ENCODE results near the gene MGMT. TPM values are rescaled to one million over a fixed set of nuclear protein-coding genes. Genes with fewer than 3 reads are reported as not detected.

Gene MGMT
- total RNA-seq, 1 experiment from 2014 or later, result 11.5 TPM

DNA sequence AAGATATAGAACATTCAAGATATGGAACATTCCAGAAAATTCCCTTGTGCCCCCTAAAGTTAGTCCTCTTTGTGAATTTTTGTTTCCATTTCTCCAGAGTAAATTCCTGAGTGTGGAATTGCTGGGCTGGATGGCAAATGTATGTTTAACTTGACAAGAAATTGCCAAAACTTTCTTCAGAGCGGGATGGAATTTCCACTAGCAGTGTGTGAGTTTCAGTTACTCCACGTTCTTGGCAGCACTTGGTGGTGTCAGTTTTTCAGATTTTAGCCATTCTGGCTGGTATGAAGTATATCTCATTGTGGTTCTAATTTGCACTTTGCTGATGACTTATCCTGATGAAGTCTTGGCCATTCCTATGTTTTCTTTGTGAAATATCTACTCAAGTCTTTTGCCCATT lies 71.2 kb downstream of the MGMT start:
- no peaks in the 10 kb centered on the region for H3K36me3 ChIP-seq (ENCODE audit: control insufficient read depth in 1 of 2, insufficient read depth in 2 of 2, low read length in 2 of 2)
- no peaks in the 10 kb centered on the region for H4K20me1 ChIP-seq (ENCODE audit: insufficient read depth)
- peaks cover 8 to 12% of the 10 kb centered on the region in 2 experiments; a peak in 2 of 4 replicates for H3K9me3 ChIP-seq (ENCODE audit: control insufficient read depth in 1 of 2, insufficient read depth in 1 of 2, low read depth in 1 of 2, low read length in 2 of 2)
- no peak overlapping the region for H3K4me3 ChIP-seq (replicated peaks in 1 of 2; ENCODE audit: low read depth in 1 of 2, low read length in 2 of 2)
- TF ChIP-seq, protein P1, sequence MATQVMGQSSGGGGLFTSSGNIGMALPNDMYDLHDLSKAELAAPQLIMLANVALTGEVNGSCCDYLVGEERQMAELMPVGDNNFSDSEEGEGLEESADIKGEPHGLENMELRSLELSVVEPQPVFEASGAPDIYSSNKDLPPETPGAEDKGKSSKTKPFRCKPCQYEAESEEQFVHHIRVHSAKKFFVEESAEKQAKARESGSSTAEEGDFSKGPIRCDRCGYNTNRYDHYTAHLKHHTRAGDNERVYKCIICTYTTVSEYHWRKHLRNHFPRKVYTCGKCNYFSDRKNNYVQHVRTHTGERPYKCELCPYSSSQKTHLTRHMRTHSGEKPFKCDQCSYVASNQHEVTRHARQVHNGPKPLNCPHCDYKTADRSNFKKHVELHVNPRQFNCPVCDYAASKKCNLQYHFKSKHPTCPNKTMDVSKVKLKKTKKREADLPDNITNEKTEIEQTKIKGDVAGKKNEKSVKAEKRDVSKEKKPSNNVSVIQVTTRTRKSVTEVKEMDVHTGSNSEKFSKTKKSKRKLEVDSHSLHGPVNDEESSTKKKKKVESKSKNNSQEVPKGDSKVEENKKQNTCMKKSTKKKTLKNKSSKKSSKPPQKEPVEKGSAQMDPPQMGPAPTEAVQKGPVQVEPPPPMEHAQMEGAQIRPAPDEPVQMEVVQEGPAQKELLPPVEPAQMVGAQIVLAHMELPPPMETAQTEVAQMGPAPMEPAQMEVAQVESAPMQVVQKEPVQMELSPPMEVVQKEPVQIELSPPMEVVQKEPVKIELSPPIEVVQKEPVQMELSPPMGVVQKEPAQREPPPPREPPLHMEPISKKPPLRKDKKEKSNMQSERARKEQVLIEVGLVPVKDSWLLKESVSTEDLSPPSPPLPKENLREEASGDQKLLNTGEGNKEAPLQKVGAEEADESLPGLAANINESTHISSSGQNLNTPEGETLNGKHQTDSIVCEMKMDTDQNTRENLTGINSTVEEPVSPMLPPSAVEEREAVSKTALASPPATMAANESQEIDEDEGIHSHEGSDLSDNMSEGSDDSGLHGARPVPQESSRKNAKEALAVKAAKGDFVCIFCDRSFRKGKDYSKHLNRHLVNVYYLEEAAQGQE (IDR thresholded peaks at IDR 0.05; ENCODE audit: low read depth), result no peak
- no peak for TF ChIP-seq MAX (IDR thresholded peaks at IDR 0.05)
- no peak for TF ChIP-seq ZFX (IDR thresholded peaks at IDR 0.05)
- H3K27ac ChIP-seq (ENCODE audit: low read depth, low read length), result no peak overlapping the region
- RAD21 ChIA-PET (ENCODE audit: low non-redundant PET in 1 of 2, low total read pairs in 2 of 2, uncharacterized antibody in 2 of 2, unreplicated experiment in 2 of 2), result no interaction called here
- BruUV-seq (replicated peaks), result no TSS peak
- DNase-seq (ENCODE audit: low read depth, low spot score) (no peak), ATAC-seq (no peak)
- no peak overlapping the region for H3K4me2 ChIP-seq (ENCODE audit: low read length)
- H3K9me2 ChIP-seq (ENCODE audit: insufficient read depth), result no peaks in the 10 kb centered on the region
- POLR2A ChIA-PET, result no interaction called here
- no peaks in the 10 kb centered on the region for H3K27me3 ChIP-seq (ENCODE audit: insufficient read depth, low read length)
- H3K9ac ChIP-seq (ENCODE audit: low read length), result no peak overlapping the region
- CTCF ChIA-PET, result no interaction called here
- H3K4me1 ChIP-seq (ENCODE audit: control insufficient read depth in 1 of 2, insufficient read depth in 2 of 2, low read length in 2 of 2), result no peaks in the 10 kb centered on the region
- H2AFZ ChIP-seq (ENCODE audit: low read depth, low read length, poor library complexity, severe bottlenecking), result no peak overlapping the region
- no peaks in the 10 kb centered on the region for H3K79me2 ChIP-seq (ENCODE audit: insufficient read depth, low read length)
- intact Hi-C loops (cut with micrococcal nuclease), result no loop called here

DNA sequence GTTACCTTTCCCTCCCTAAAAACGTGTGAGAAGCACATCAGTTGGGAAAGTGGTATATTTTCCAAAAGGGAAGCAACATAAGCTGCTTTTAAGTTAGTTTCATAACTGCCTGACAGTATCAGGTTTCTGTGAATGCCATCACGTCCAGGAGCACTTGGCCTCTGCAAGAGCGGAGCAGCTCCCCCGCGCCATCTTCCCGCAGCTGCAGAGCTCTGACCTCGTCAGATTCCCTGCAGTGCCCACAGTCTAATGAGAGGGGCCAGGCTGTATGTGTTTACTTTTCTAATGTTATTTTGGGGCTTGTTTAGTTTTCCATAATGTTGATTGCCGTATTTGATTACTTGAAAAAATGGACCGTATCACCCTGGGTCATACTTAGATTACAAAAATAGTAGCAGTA lies 74.2 kb downstream of the MGMT start:
- no TSS peak for BruUV-seq (replicated peaks)
- CTCF ChIA-PET, result no interaction called here

More for the DNA sequence above, 74.2 kb downstream of the MGMT start:
- H3K4me3 ChIP-seq (replicated peaks in 1 of 2; ENCODE audit: low read depth in 1 of 2, low read length in 2 of 2), result no peak overlapping the region
- no peak overlapping the region for H3K27ac ChIP-seq (ENCODE audit: low read depth, low read length)
- H3K79me2 ChIP-seq (ENCODE audit: insufficient read depth, low read length), result no peaks in the 10 kb centered on the region
- POLR2A ChIA-PET, result no interaction called here
- ATAC-seq (no peak), DNase-seq (ENCODE audit: low read depth, low spot score) (no peak)
- H3K4me2 ChIP-seq (ENCODE audit: low read length), result no peak overlapping the region
- RAD21 ChIA-PET (ENCODE audit: low non-redundant PET in 1 of 2, low total read pairs in 2 of 2, uncharacterized antibody in 2 of 2, unreplicated experiment in 2 of 2), result no interaction called here
- intact Hi-C loops (cut with micrococcal nuclease), result no loop called here
- H3K36me3 ChIP-seq (ENCODE audit: control insufficient read depth in 1 of 2, insufficient read depth in 2 of 2, low read length in 2 of 2), result no peaks in the 10 kb centered on the region
- H3K9me3 ChIP-seq (ENCODE audit: control insufficient read depth in 1 of 2, insufficient read depth in 1 of 2, low read depth in 1 of 2, low read length in 2 of 2), result peaks cover 13 to 17% of the 10 kb centered on the region in 2 experiments; a peak in 2 of 4 replicates
- no peak overlapping the region for H2AFZ ChIP-seq (ENCODE audit: low read depth, low read length, poor library complexity, severe bottlenecking)
- H4K20me1 ChIP-seq (ENCODE audit: insufficient read depth), result no peaks in the 10 kb centered on the region
- H3K9ac ChIP-seq (ENCODE audit: low read length), result no peak overlapping the region
- H3K27me3 ChIP-seq (ENCODE audit: insufficient read depth, low read length), result no peaks in the 10 kb centered on the region
- H3K4me1 ChIP-seq (ENCODE audit: control insufficient read depth in 1 of 2, insufficient read depth in 2 of 2, low read length in 2 of 2), result no peaks in the 10 kb centered on the region
- no peak for TF ChIP-seq SP1 (IDR thresholded peaks at IDR 0.05; ENCODE audit: low read depth)
- TF ChIP-seq YY1 (IDR thresholded peaks at IDR 0.05; ENCODE audit: extremely low read depth, insufficient replicate concordance, low read depth, low read length), result no peak
- no peak for TF ChIP-seq POLR2A (IDR thresholded peaks at IDR 0.05; ENCODE audit: borderline replicate concordance, extremely low read depth, insufficient read depth, insufficient read length)
- no peak for TF ChIP-seq JUND (IDR thresholded peaks at IDR 0.05)
- TF ChIP-seq, protein P1 (IDR thresholded peaks at IDR 0.05; ENCODE audit: low read depth), result no peak
- TF ChIP-seq EZH2 (IDR thresholded peaks at IDR 0.05), result no peak
- TF ChIP-seq MAX (IDR thresholded peaks at IDR 0.05), result no peak
- no peaks in the 10 kb centered on the region for H3K9me2 ChIP-seq (ENCODE audit: insufficient read depth)
